IMR-90 (cell line): ENCODE data around the gene MEF2A. TPM values are rescaled to one million over a fixed set of nuclear protein-coding genes. Genes with fewer than 3 reads are reported as not detected.

Experiments used
- ATAC-seq: fragments of 200-7000 bp; cut with Tn5 transposase; 2 replicates; pipeline ENCODE4 v1.9.1; 2020; ENCODE audit warnings: low read depth, mild to moderate bottlenecking, moderate library complexity
- BruUV-seq: library from RNA; stranded (reverse); fragments of 400-500 nt; replicated peaks from 2 replicates; lab custom pipeline; 2021; lab: Mats Ljungman, UMichigan
- CTCF ChIA-PET: fragments of 300-600 bp; formaldehyde crosslinking; extraction: SDS; loops from one replicate; lab custom pipeline; 2021; ENCODE audit warnings: antibody characterized with exemption; lab: Yijun Ruan, JAX
- POLR2A ChIA-PET: fragments of 300-600 bp; sonication (Branson Sonifier 250); formaldehyde crosslinking; loops from one replicate; lab custom pipeline; 2022; ENCODE audit warnings: antibody characterized with exemption; ENCODE audit not compliant: unreplicated experiment; lab: Charles Lee
- DNase-seq: peaks from one replicate; pipeline ENCODE4 v3.0.0; 2013
- H2AFZ ChIP-seq: replicated peaks from 2 replicates; pipeline ENCODE3; 2013; ENCODE audit warnings: low read length, mild to moderate bottlenecking; ENCODE audit not compliant: poor library complexity
- H2AK5ac ChIP-seq: 2 replicates; pipeline ENCODE4 v1.6.1; 2013; ENCODE audit warnings: low read depth, low read length, inconsistent platforms
- H2AK9ac ChIP-seq: replicated peaks from 2 replicates; pipeline ENCODE3; 2013; ENCODE audit warnings: mild to moderate bottlenecking, low read depth, low read length, moderate library complexity; ENCODE audit not compliant: poor library complexity
- H2BK120ac ChIP-seq: 2 replicates; pipeline ENCODE4 v1.6.1; 2013; ENCODE audit warnings: low read depth, low read length, inconsistent platforms
- H2BK15ac ChIP-seq: 3 replicates; pipeline ENCODE4 v1.6.1; 2013; ENCODE audit warnings: low read depth, low read length, inconsistent platforms
- H2BK20ac ChIP-seq: 2 replicates; pipeline ENCODE4 v1.6.1; 2013; ENCODE audit warnings: low read depth, mild to moderate bottlenecking, inconsistent platforms, low read length, moderate library complexity
- H2BK5ac ChIP-seq: 2 replicates; pipeline ENCODE4 v1.6.1; 2013; ENCODE audit warnings: mild to moderate bottlenecking, low read depth, low read length, inconsistent platforms; ENCODE audit not compliant: poor library complexity, severe bottlenecking
- H3K14ac ChIP-seq: replicated peaks from 2 replicates; pipeline ENCODE4 v1.6.1; 2013; ENCODE audit warnings: low read depth, low read length, inconsistent platforms
- H3K18ac ChIP-seq: 2 replicates; pipeline ENCODE4 v1.6.1; 2013; ENCODE audit warnings: low read depth, low read length, control low read depth
- H3K23ac ChIP-seq: 2 replicates; pipeline ENCODE4 v1.6.1; 2013; ENCODE audit warnings: low read depth, low read length, inconsistent platforms
- H3K27ac ChIP-seq: 2 replicates; pipeline ENCODE4 v1.5.1; 2013; ENCODE audit warnings: mild to moderate bottlenecking, control low read depth, low read length; ENCODE audit not compliant: insufficient read depth
- H3K27me3 ChIP-seq: 2 replicates; pipeline ENCODE4 v1.6.1; 2013; ENCODE audit warnings: low read length; ENCODE audit not compliant: control insufficient read depth, insufficient read depth
- H3K36me3 ChIP-seq: 2 replicates; pipeline ENCODE4 v1.6.1; 2013; ENCODE audit warnings: low read length, mixed read lengths; ENCODE audit not compliant: control insufficient read depth, insufficient read depth
- H3K4ac ChIP-seq: 2 replicates; pipeline ENCODE4 v1.6.1; 2013; ENCODE audit warnings: low read depth, low read length, inconsistent platforms
- H3K4me1 ChIP-seq: 2 replicates; pipeline ENCODE4 v1.6.1; 2013; ENCODE audit warnings: low read length, mixed read lengths; ENCODE audit not compliant: control insufficient read depth, insufficient read depth
- H3K4me2 ChIP-seq: 2 replicates; pipeline ENCODE4 v1.6.1; 2013; ENCODE audit warnings: low read depth, mild to moderate bottlenecking, control low read depth, low read length, moderate library complexity
- H3K4me3 ChIP-seq: 2 replicates; pipeline ENCODE4 v1.5.1; 2013; ENCODE audit warnings: low read depth, mild to moderate bottlenecking, control low read depth, low read length, moderate library complexity; ENCODE audit not compliant: insufficient read depth
- H3K56ac ChIP-seq: 2 replicates; pipeline ENCODE4 v1.6.1; 2013; ENCODE audit warnings: low read length, inconsistent platforms; ENCODE audit not compliant: insufficient read depth; ENCODE audit errors: extremely low read depth
- H3K79me1 ChIP-seq, 2 experiments: 2 replicates each; pipeline ENCODE4 v1.6.1; 2013; ENCODE audit warnings: low read length in 2 of 2, inconsistent platforms in 1 of 2, low read depth in 1 of 2
- H3K9ac ChIP-seq: 2 replicates; pipeline ENCODE4 v1.6.1; 2013; ENCODE audit warnings: low read depth, low read length, control low read depth
- H3K9me1 ChIP-seq: 2 replicates; pipeline ENCODE4 v1.6.1; 2013; ENCODE audit warnings: low read length, inconsistent platforms; ENCODE audit not compliant: insufficient read depth
- H3K9me3 ChIP-seq: 2 replicates; pipeline ENCODE4 v1.6.1; 2013; ENCODE audit warnings: low read length; ENCODE audit not compliant: control insufficient read depth, insufficient read depth
- H4K20me1 ChIP-seq: 2 replicates; pipeline ENCODE4 v1.6.1; 2013; ENCODE audit warnings: low read length, inconsistent platforms; ENCODE audit not compliant: insufficient read depth
- H4K5ac ChIP-seq: 2 replicates; pipeline ENCODE4 v1.6.1; 2013; ENCODE audit warnings: mild to moderate bottlenecking, low read depth, low read length, control low read depth
- H4K8ac ChIP-seq, 2 experiments: 2 replicates each; pipeline ENCODE4 v1.6.1; 2013; ENCODE audit warnings: low read depth in 2 of 2, low read length in 2 of 2, control low read depth in 1 of 2, inconsistent platforms in 1 of 2
- H4K91ac ChIP-seq: 2 replicates; pipeline ENCODE4 v1.6.1; 2013; ENCODE audit warnings: low read depth, low read length, inconsistent platforms; ENCODE audit not compliant: insufficient read depth
- FOS ChIP-seq: fragments of 150-350 bp; IDR thresholded peaks from 2 replicates; pipeline ENCODE4 v1.6.1; 2016; ENCODE audit warnings: low read depth, low read length
- MAFK ChIP-seq: IDR thresholded peaks from 2 replicates; pipeline ENCODE4 v1.6.1; 2012; ENCODE audit warnings: low read depth, low read length, improper control_type of control experiment
- NFE2L2 ChIP-seq: fragments of 150-350 bp; IDR thresholded peaks from 2 replicates; pipeline ENCODE4 v1.6.1; 2016; ENCODE audit warnings: low read depth, mild to moderate bottlenecking, low read length
- WGBS, 2 experiments: methylation state at CpG; one replicate each; pipeline versions ENCODE4 v1.1.5 to v1.1.7; 2013; ENCODE audit warnings: missing lambda C conversion rate in 2 of 2; ENCODE audit not compliant: insufficient read length in 1 of 2; ENCODE audit errors: extremely low coverage in 2 of 2; 5-methylcytosine and 5-hydroxymethylcytosine counted together
- dilution Hi-C: fragments of 300-500 bp; cut with HindIII; formaldehyde crosslinking; loops from one replicate; pipeline ENCODE4 v1.14.3; 2018; ENCODE audit warnings: low sequenced_read_pairs; ENCODE audit not compliant: unreplicated experiment
- in situ Hi-C: fragments of 300-500 bp; cut with MboI; formaldehyde crosslinking; loops from 3 replicates; pipeline ENCODE4 v1.14.3; 2019; ENCODE audit warnings: low sequenced_read_pairs, inconsistent platforms, mixed read lengths
- intact Hi-C: fragments of 100-400 bp; cut with micrococcal nuclease; formaldehyde crosslinking; loops from 2 replicates; pipeline ENCODE4 v1.10.0; 2022
- polyA plus RNA-seq, 3 experiments: library from polyadenylated mRNA; depleted of rRNA; stranded (reverse); fragments of >200 nt; gene quantifications; 2 replicates each; pipeline ENCODE4 v1.2.3, GENCODE V29; 2012; ENCODE audit warnings: low replicate concordance in 1 of 3
- total RNA-seq: library from RNA; depleted of rRNA; stranded (reverse); fragments of >200 nt; gene quantifications from 2 replicates; pipeline ENCODE4 v1.2.3, GENCODE V29; 2012

The MEF2A gene
- total and polyA plus RNA-seq, 2 of the 4 experiments (the other 2 are of a cell fraction) = 16.1 to 16.7 TPM

DNA sequence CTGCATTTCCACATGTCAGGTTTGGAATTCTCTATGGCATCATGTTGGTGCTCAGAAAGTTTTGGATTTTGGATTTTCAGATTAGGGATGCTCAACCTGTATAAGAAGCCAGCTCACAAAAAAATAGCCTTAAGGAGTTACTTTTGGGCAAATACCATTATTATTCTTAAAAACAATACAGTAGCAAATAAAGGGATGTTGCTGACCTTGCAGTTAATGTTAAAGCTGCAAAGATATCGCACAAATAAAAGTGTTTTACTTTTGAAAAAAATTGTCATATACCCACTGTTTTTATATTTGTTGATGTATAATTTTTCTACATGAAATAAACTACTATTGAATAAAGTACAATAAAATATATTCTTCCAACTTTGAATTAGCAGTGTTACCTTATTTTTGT, 107.3 kb downstream of the MEF2A start:
- H3K27ac ChIP-seq = no peak overlapping the region
- DNase-seq = no peak
- H2AK9ac ChIP-seq = no peak overlapping the region
- H3K23ac ChIP-seq = no peak overlapping the region
- no peak overlapping the region for H4K91ac ChIP-seq
- no peaks in the 10 kb centered on the region; the same call in 1 of the 2 replicates for H4K20me1 ChIP-seq
- no peaks in the 10 kb centered on the region for H3K27me3 ChIP-seq
- no peak overlapping the region for H3K18ac ChIP-seq
- H3K9me3 ChIP-seq = no peaks in the 10 kb centered on the region
- peaks cover 10% of the 10 kb centered on the region for H3K36me3 ChIP-seq
- dilution Hi-C loops (no loop called here), intact Hi-C loops (no loop called here), in situ Hi-C loops (no loop called here)
- ATAC-seq = no peak
- no CpG with 5 or more reads among the region's 1 CpG for WGBS, 2 experiments
- no peak overlapping the region for H3K4me3 ChIP-seq
- no peak overlapping the region for H4K5ac ChIP-seq
- no peak overlapping the region for H2AFZ ChIP-seq
- BruUV-seq = no TSS peak
- TF ChIP-seq MAFK (peak; percentile 85), NFE2L2 (no peak), FOS (no peak)
- peaks cover 2 to 10% of the 10 kb centered on the region in 2 experiments; a peak in 2 of 4 replicates for H3K79me1 ChIP-seq
- ChIA-PET CTCF (no interaction called here), POLR2A (no interaction called here)
- H3K14ac ChIP-seq = no peak overlapping the region
- no peak overlapping the region for H2BK15ac ChIP-seq
- no peak overlapping the region for H3K56ac ChIP-seq
- H3K9ac ChIP-seq = no peak overlapping the region
- H3K4me1 ChIP-seq = no peaks in the 10 kb centered on the region
- H4K8ac ChIP-seq = no peak overlapping the region
- H3K9me1 ChIP-seq = peaks cover 3% of the 10 kb centered on the region; the same call in 1 of the 2 replicates
- no peak overlapping the region for H2BK20ac ChIP-seq
- no peak overlapping the region for H2AK5ac ChIP-seq
- no peak overlapping the region for H3K4ac ChIP-seq
- no peak overlapping the region for H2BK120ac ChIP-seq
- H3K4me2 ChIP-seq = no peak overlapping the region
- no peak overlapping the region for H2BK5ac ChIP-seq
